ENCODE measurements around the gene SCD5.

Gene SCD5

GRCh38 chr4:82718162-82718940 is 80.2 kb downstream of the SCD5 start:
- no peak for DNase-seq

GRCh38 chr4:82715731-82716617 is 82.6 kb downstream of the SCD5 start:
- DNase-seq, result no peak

DNA sequence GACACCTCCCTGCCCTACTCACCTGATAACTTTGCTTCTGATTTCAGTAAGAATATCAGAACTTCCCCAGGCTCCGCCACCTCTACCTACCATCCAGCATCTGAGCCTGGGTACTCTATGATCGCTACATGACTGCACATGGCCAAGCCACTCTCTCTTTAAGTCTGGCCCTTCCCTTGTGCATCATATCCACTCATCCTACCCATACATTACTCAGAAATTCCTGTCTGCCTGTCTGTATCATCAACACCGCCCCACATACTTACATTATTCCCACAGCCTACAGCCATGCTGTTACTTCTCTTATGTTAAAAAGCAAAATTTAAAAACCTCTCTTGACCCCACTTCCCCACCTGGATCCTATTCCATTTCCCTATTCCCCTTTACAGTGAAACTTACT is 84.7 kb downstream of the SCD5 start:
- DNase-seq, result no peak

DNA sequence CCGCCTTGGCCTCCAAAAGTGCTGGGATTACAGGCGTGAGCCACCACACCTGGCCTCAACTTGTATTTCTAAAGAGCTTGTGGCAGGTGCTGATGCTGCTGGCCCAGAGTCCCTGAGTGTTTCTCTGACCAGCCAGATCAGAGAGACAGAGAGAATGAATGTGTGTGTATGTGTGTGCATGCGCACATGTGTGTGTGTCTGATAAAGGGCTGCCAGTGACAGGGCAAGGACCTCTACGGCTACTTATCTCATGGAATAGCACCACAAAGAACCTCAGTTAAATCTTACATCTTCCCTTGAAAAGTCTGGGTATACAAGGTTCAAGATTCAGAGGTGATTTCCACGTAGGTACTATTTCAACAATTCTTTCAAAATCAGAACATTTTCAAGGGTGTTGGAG is 86.0 kb downstream of the SCD5 start:
- DNase-seq, result no peak

DNA sequence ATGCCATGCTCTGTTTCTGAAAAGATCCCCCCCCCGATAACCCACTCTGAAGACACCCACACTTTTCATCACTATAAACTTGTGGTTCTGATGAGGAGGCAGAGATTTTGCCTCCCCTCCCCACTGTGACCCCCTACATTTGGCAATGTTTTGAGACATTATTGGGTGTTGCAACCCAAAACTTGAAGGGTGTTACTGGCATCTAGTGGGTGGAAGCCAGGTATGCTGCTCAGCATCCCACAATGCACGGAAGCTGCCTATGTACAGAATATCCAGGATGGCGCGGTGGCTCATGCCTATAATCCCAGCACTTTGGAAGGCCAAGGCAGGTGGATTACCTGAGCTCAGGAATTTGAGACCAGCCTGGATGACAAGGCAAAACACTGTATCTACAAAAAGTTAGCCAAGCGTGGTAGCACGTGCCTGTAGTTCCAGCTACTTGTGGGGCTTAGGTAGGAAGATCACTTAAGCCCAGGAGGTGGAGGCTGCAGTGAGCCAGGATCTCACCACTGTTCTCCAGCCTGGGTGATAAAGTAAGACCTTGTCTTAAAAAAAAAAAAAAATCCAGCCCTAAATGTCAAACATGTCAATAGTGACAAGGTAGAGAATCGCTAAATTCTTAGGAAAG is 87.3 kb downstream of the SCD5 start:
- no peak for DNase-seq

GRCh38 chr4:82710197-82710929 is 88.2 kb downstream of the SCD5 start:
- no peak for DNase-seq

DNA sequence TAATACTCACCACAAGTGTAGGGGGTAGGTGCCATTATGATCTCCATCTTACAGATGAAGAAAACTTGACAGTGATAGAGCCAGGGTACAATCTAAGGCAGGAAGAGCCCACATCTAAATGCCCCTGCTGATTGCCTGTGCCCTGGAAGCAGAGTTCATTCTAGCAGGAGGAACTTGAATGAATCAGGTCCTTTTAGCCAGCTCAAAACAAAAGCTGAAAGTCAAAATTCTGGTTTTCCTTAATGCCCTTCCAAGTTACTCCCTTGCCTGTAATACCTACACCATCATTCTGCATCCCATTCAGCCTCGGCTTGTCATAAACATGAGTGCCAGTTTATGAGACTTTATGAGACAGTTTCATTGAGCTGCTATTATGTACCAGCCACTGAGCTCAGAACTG is 89.6 kb downstream of the SCD5 start:
- DNase-seq, result no peak

DNA sequence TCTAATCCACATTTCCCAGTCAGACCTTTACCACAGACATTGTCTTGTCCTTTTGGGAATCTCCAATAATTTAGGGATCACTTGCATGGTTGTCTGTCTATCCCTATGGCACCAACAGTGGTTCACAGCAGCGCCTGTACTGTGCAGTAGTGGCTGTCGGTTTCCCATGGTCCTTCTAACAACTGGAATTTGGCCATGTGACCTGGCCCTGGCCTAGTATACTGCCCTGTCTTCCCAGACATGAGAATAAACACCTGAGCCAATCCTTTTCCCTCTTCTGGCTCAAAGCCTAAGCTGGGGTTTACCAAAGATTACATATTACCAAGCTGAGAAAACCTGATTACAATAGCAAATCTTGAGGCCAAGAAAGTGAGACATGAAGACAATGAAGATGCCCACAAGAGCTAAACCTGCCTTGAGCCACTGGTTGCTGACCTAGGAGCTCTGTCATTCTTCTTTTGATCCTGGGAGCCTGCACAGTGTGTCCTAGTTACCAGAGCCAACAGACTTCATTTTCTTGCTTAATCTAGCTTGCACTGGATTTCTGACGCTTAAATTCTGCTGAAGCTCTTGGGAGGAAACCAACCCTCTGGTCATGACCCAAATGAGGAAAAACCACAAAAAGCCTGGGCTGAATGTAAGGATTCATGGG is 92.1 kb downstream of the SCD5 start:
- no peak for DNase-seq

DNA sequence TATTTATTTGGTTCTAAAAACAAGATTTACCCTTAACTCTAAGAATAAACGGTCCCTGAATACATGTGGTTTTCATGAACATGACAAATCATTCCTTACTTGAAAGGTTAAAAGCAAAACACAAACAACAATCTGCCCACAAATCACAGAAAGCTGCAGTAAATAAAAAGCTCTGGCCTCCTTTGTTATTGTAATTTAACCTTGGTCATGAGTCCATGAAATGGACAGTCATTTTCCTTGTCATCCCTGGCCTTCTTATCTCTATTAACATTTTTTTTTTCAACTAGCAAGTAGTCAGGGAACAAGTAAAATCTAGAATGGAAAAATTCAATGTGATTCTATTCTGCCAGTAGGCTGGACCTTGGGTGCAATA is 92.7 kb downstream of the SCD5 start:
- DNase-seq, result no peak

DNA sequence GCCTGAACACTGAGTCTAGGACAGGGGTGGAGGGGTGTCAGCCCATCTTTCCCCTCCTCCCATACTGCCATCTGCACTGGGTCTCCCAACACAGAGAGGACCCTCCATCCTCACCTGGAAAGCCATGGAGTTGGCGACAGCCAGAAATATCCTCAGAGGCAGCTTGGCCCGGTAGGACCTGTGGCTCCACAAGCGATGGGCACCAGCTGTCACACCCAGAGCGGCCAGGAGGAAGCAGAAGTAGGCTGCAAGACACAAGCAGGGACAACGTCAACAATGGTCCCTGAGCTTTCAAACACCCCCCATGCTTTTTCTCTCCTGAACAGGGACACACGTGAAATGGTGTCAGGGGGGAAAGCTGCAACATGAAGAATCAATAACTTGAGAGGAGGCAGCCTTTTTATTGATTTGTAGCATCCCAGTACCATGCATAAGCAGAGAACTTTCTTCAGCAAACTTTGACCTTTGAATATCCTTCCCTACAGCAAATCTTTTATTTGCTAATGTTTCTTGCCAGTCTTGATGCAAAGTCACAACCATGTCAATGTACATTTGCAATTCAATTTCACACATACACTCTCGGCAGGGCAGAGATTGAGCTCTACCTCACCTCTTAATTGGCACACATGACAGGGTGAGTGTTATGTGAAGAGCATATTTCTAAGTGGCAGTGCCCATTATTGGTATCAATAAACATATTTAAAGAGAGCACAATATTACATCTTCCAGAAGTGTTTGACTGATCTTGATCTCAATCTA is 93.2 kb downstream of the SCD5 start:
- DNase-seq, result no peak

GRCh38 chr4:82704156-82704555 is 94.4 kb downstream of the SCD5 start:
- DNase-seq, result no peak

- no peak for DNase-seq
Measured at GRCh38 chr4:82698412-82698811, 100.2 kb downstream of the SCD5 start.

- DNase-seq, result no peak
Measured at GRCh38 chr4:82697561-82697960, 101.0 kb downstream of the SCD5 start.

GRCh38 chr4:82696117-82696860 is 102.3 kb downstream of the SCD5 start:
- DNase-seq, result no peak

- DNase-seq, result no peak
Measured at GRCh38 chr4:82694892-82695291, 103.7 kb downstream of the SCD5 start.

GRCh38 chr4:82694046-82694445 is 104.5 kb downstream of the SCD5 start:
- no peak for DNase-seq

DNA sequence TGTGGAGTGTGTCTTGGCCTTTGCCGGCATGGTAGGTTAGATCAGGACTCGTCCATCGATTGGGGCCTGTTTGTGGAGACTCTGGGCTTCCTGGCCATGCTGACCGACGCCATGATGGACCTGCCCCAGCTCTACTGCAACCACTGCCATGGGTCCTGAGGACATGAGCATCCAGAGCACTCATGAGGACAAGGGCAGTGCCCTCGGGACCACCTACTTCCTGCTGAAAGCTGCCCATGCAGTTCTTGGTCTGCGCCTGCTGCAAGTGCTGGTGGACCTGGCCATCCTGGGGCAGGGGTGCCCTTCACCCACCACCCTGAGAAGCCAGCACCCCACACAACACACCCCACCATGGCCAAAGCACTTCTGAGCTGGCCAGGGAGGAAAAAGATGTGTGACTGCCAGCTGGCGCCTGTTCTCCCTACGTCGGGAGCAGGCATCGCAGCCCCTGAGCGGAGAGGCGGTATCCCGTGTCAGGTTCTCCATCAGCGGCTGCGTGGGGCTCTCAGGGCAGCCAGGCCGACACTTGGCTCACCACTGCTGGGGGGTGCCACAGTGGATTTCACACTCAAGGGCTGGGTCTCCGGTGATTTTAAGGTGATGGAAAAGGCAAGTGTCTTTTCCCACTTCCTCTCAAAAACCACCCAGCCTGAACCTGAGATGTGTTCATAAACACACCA is 106.4 kb downstream of the SCD5 start:
- no peak for DNase-seq

GRCh38 chr4:82691431-82691830 is 107.2 kb downstream of the SCD5 start:
- DNase-seq, result no peak

DNA sequence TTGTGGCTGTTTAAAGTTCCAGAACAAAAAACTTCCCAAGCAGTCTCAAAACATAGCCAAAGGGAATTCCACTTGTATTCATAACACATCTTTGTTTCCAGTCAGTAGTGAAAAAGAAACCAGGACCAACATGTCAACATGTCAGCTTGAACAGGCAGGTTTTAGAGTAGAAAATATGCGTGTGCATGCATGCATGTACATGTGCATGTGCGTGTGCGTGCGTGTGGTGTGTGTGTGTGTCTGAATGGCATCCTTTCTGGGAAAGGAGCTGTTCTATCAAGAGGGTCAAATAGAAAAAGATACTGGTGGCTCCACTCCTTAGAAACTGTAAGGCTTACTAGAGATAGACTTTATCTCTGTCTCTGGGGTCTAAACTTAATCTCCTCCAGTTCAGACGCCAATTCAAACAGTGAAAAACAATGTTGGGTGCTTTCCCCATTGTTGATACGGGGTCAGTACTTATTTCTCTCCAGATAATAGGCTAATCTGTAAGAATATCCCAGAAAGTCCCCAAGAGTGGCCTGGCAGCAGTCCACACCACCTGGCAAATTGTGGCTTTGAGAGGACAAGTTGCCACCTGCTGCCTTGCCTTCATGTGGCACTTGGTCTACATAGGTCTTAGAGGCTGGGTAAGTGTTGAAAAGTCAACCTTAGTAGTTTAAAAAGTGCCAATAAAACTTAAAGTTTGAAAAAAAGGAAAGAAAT is 110.4 kb downstream of the SCD5 start:
- DNase-seq, result no peak

DNA sequence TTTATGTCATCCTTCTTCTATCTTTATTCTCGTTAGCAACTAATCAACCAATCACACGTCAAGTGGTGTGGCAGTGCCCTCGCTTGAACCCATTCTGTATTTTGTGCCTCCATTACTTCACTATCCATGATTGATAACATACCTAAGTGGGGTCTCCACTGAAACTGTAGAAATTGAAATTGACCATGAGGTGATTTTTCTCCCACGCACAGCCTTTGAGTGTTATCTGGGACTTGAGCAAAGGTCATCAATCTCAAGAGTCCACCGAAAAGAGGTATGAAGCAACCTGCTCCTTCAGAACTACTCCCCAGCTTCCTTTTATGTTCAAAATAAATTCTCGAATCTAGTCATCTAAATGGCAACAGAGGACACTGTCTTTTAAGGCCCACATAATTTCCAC is 111.1 kb downstream of the SCD5 start:
- DNase-seq, result no peak

All from bone marrow (tissue), 2 donors.